Ishikawa (cell line): ENCODE measurements around the gene CNIH4.

Source experiments
- CEBPB ChIP-seq: IDR thresholded peaks from 2 replicates; pipeline ENCODE4 v1.6.1; 2012
- EGR1 ChIP-seq: IDR thresholded peaks from 2 replicates; pipeline ENCODE4 v1.6.1; 2012
- NFIC ChIP-seq: IDR thresholded peaks from 2 replicates; pipeline ENCODE4 v1.6.1; 2012
- TAF1 ChIP-seq: IDR thresholded peaks from 2 replicates; pipeline ENCODE4 v1.6.1; 2012; ENCODE audit warnings: low read depth, mild to moderate bottlenecking
- TCF12 ChIP-seq: IDR thresholded peaks from 2 replicates; pipeline ENCODE4 v1.6.1; 2012; ENCODE audit warnings: low read depth
- TEAD4 ChIP-seq: IDR thresholded peaks from 2 replicates; pipeline ENCODE4 v1.6.1; 2012
- TF ChIP-seq, protein P1 (sequence below): IDR thresholded peaks from 2 replicates; pipeline ENCODE4 v1.6.1; 2012
- TF ChIP-seq, protein P2 (sequence below): IDR thresholded peaks from 2 replicates; pipeline ENCODE4 v1.6.1; 2012

The CNIH4 gene

DNA sequence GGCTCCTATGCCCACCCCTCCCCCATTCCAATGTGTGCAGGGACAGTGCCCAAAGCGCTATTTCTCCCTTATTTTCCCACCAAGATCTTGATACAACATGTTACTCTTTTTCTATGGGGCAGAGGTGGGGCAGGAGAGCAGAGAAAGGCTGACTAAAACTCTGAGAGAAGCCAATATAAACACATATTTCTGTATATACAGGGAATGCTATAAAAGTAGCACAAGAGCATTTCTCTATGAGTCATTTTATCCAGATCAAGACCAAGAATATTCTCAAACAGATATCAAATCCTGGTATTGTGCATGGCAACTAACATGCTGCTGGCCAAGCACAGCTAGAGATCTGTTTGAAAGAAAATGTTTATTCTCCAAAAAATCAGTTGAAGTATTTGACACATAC lies 70.7 kb downstream of the CNIH4 start:
- TF ChIP-seq EGR1 (no peak), TCF12 (no peak), TEAD4 (no peak), NFIC (no peak), TAF1 (no peak), CEBPB (no peak)
- TF ChIP-seq, protein P1, sequence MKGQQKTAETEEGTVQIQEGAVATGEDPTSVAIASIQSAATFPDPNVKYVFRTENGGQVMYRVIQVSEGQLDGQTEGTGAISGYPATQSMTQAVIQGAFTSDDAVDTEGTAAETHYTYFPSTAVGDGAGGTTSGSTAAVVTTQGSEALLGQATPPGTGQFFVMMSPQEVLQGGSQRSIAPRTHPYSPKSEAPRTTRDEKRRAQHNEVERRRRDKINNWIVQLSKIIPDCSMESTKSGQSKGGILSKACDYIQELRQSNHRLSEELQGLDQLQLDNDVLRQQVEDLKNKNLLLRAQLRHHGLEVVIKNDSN: no peak
- TF ChIP-seq, protein P2, sequence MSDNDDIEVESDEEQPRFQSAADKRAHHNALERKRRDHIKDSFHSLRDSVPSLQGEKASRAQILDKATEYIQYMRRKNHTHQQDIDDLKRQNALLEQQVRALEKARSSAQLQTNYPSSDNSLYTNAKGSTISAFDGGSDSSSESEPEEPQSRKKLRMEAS: no peak
